WTC11 (cell line): ENCODE results near the gene IZUMO4. TPM values are rescaled to one million over a fixed set of nuclear protein-coding genes. Genes with fewer than 3 reads are reported as not detected.

ENCODE experiments used
- ESRRA ChIP-seq: sonication (generic); formaldehyde crosslinking; IDR thresholded peaks from 2 replicates; pipeline ENCODE4 v1.8.1; 2022; ENCODE audit warnings: mild to moderate bottlenecking, missing genetic modification reagents, borderline replicate concordance
- FOXJ3 ChIP-seq: sonication (generic); formaldehyde crosslinking; IDR thresholded peaks from 2 replicates; pipeline ENCODE4 v1.9.0; 2021; ENCODE audit warnings: missing genetic modification reagents, mild to moderate bottlenecking, borderline replicate concordance
- HMGA2 ChIP-seq: fragments of 250-450 bp; sonication (Bioruptor Pico); IDR thresholded peaks from 2 replicates; pipeline ENCODE4 v1.4.0; 2021; ENCODE audit warnings: mild to moderate bottlenecking, moderate library complexity
- JAZF1 ChIP-seq: fragments of 250-450 bp; sonication (Bioruptor Pico); IDR thresholded peaks from 2 replicates; pipeline ENCODE4 v1.9.0; 2021; ENCODE audit warnings: moderate library complexity, mild to moderate bottlenecking, inconsistent platforms
- JUN ChIP-seq: sonication (generic); formaldehyde crosslinking; IDR thresholded peaks from 2 replicates; pipeline ENCODE4 v1.8.0; 2023; ENCODE audit warnings: mild to moderate bottlenecking, missing genetic modification reagents
- KAT7 ChIP-seq: sonication (generic); formaldehyde crosslinking; IDR thresholded peaks from 2 replicates; pipeline ENCODE4 v1.8.1; 2023; ENCODE audit warnings: missing genetic modification reagents, mild to moderate bottlenecking, borderline replicate concordance
- NFE2L1 ChIP-seq: sonication (generic); formaldehyde crosslinking; IDR thresholded peaks from 2 replicates; pipeline ENCODE4 v1.8.1; 2023; ENCODE audit warnings: missing genetic modification reagents
- NR1H2 ChIP-seq: sonication (generic); formaldehyde crosslinking; IDR thresholded peaks from 2 replicates; pipeline ENCODE4 v1.9.0; 2021; ENCODE audit warnings: mild to moderate bottlenecking, moderate library complexity, missing genetic modification reagents
- NR3C1 ChIP-seq: sonication (generic); formaldehyde crosslinking; conservative IDR thresholded peaks from 2 replicates; pipeline ENCODE4 v1.8.1; 2023; ENCODE audit warnings: low read depth, mild to moderate bottlenecking, missing genetic modification reagents
- PRRX2 ChIP-seq: fragments of 250-450 bp; sonication (Bioruptor Pico); IDR thresholded peaks from 2 replicates; pipeline ENCODE4 v1.8.0; 2021; ENCODE audit warnings: mild to moderate bottlenecking
- RELA ChIP-seq: sonication (generic); formaldehyde crosslinking; IDR thresholded peaks from 2 replicates; pipeline ENCODE4 v1.8.1; 2022; ENCODE audit warnings: missing genetic modification reagents, mild to moderate bottlenecking, borderline replicate concordance
- SMAD4 ChIP-seq: sonication (generic); formaldehyde crosslinking; IDR thresholded peaks from 2 replicates; pipeline ENCODE4 v1.8.0; 2022; ENCODE audit warnings: mild to moderate bottlenecking, missing genetic modification reagents
- USF2 ChIP-seq: sonication (generic); formaldehyde crosslinking; IDR thresholded peaks from 2 replicates; pipeline ENCODE4 v1.8.1; 2023; ENCODE audit warnings: mild to moderate bottlenecking, missing genetic modification reagents, moderate library complexity
- ZBTB21 ChIP-seq: sonication (generic); formaldehyde crosslinking; IDR thresholded peaks from 2 replicates; pipeline ENCODE4 v1.8.1; 2023; ENCODE audit warnings: mild to moderate bottlenecking, missing genetic modification reagents, borderline replicate concordance
- ZNF219 ChIP-seq: sonication (generic); formaldehyde crosslinking; IDR thresholded peaks from 2 replicates; pipeline ENCODE4 v1.8.0; 2023; ENCODE audit warnings: missing genetic modification reagents, mild to moderate bottlenecking, borderline replicate concordance
- ZNF317 ChIP-seq: sonication (generic); formaldehyde crosslinking; IDR thresholded peaks from 2 replicates; pipeline ENCODE4 v1.8.1; 2023; ENCODE audit warnings: low read depth, mild to moderate bottlenecking, moderate library complexity, missing genetic modification reagents, borderline replicate concordance
- ZNF423 ChIP-seq: fragments of 250-450 bp; sonication (Bioruptor Pico); IDR thresholded peaks from 2 replicates; pipeline ENCODE4 v2.1.2; 2022; ENCODE audit warnings: mild to moderate bottlenecking, moderate library complexity
- total RNA-seq: library from RNA; stranded (reverse); gene quantifications from 3 replicates; pipeline ENCODE4 v1.2.3, GENCODE V29; 2021
- TF ChIP-seq, protein P1 (sequence below): sonication (generic); formaldehyde crosslinking; IDR thresholded peaks from 2 replicates; pipeline ENCODE4 v1.8.0; 2023; ENCODE audit warnings: mild to moderate bottlenecking, missing genetic modification reagents
- TF ChIP-seq, protein P2 (sequence below): fragments of 250-450 bp; sonication (Bioruptor Pico); IDR thresholded peaks from 2 replicates; pipeline ENCODE4 v1.9.0; 2021; ENCODE audit warnings: mild to moderate bottlenecking, borderline replicate concordance
- TF ChIP-seq, protein P3 (sequence below): sonication (generic); formaldehyde crosslinking; IDR thresholded peaks from 2 replicates; pipeline ENCODE4 v1.8.1; 2023; ENCODE audit warnings: mild to moderate bottlenecking, missing genetic modification reagents, borderline replicate concordance
- TF ChIP-seq, protein P4 (sequence below): sonication (generic); formaldehyde crosslinking; IDR thresholded peaks from 2 replicates; pipeline ENCODE4 v1.8.0; 2022; ENCODE audit warnings: mild to moderate bottlenecking, missing genetic modification reagents
- TF ChIP-seq, protein P5 (sequence below): sonication (generic); formaldehyde crosslinking; IDR thresholded peaks from 2 replicates; pipeline ENCODE4 v1.8.1; 2022; ENCODE audit warnings: mild to moderate bottlenecking, missing genetic modification reagents, moderate library complexity, borderline replicate concordance
- TF ChIP-seq, protein P6 (sequence below): fragments of 200-600 bp; IDR thresholded peaks from 2 replicates; pipeline ENCODE4 v1.8.0; 2022; ENCODE audit warnings: antibody characterized with exemption

The IZUMO4 gene
- total RNA-seq, 1 experiment from 2014 or later = 1.9 TPM

DNA sequence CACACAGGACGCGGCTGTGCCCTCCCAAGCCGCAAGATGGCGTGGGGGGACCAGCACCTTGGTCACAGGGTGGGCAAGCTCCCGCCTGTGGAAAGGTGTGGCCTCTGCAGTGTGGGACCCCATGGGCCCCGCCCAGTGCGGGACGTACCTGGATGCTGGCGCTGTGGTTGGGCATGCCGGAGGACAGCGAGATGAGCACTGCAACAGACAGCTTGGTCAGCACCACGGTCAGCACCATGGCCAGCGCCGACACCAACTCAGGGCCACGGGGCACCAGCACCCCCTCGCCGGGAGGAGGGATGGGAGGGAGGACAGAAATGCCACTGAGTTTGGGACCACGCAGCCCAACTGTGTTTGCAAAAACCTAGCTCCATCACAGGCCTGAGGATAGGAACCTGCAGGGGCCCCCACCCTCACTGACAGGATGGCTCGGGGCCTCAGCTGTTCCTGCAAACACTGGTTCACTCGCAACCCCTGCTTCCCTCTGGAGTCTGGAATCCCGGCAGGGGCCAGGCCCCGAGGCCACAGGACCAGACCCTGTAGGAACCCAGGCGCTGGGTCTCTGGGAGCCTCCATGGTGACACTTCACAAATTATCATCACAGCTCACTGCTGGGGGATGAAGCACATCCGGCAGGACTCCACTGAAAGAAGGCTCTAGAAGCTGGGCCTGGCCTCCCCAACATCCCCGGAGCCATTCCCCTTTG lies 27.1 kb downstream of the IZUMO4 start (continued):
- TF ChIP-seq ZNF423 (CRISPR knock-in tag) (no peak), NFE2L1 (peak; percentile 88), JUN (CRISPR knock-in tag) (0 out of 2 replicates have a peak, but pooled peaks have one; percentile 32), JAZF1 (CRISPR knock-in tag) (no peak), HMGA2 (CRISPR knock-in tag) (no peak), RELA (CRISPR knock-in tag) (peak; percentile 77; the same call in 1 of the 2 replicates), USF2 (CRISPR knock-in tag) (no peak), FOXJ3 (CRISPR knock-in tag) (no peak), ZNF219 (peak; percentile 88; the same call in 1 of the 2 replicates), PRRX2 (CRISPR knock-in tag) (no peak), NR1H2 (no peak), SMAD4 (CRISPR knock-in tag) (peak; percentile 88; the same call in 1 of the 2 replicates), ESRRA (peak; percentile 61; the same call in 1 of the 2 replicates), ZBTB21 (CRISPR knock-in tag) (peak; percentile 60; the same call in 1 of the 2 replicates), NR3C1 (no peak), KAT7 (0 out of 2 replicates have a peak, but pooled peaks have one; percentile 50), ZNF317 (CRISPR knock-in tag) (no peak)
- TF ChIP-seq, protein P1, sequence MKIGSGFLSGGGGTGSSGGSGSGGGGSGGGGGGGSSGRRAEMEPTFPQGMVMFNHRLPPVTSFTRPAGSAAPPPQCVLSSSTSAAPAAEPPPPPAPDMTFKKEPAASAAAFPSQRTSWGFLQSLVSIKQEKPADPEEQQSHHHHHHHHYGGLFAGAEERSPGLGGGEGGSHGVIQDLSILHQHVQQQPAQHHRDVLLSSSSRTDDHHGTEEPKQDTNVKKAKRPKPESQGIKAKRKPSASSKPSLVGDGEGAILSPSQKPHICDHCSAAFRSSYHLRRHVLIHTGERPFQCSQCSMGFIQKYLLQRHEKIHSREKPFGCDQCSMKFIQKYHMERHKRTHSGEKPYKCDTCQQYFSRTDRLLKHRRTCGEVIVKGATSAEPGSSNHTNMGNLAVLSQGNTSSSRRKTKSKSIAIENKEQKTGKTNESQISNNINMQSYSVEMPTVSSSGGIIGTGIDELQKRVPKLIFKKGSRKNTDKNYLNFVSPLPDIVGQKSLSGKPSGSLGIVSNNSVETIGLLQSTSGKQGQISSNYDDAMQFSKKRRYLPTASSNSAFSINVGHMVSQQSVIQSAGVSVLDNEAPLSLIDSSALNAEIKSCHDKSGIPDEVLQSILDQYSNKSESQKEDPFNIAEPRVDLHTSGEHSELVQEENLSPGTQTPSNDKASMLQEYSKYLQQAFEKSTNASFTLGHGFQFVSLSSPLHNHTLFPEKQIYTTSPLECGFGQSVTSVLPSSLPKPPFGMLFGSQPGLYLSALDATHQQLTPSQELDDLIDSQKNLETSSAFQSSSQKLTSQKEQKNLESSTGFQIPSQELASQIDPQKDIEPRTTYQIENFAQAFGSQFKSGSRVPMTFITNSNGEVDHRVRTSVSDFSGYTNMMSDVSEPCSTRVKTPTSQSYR (CRISPR knock-in tag) = no peak
- TF ChIP-seq, protein P2, sequence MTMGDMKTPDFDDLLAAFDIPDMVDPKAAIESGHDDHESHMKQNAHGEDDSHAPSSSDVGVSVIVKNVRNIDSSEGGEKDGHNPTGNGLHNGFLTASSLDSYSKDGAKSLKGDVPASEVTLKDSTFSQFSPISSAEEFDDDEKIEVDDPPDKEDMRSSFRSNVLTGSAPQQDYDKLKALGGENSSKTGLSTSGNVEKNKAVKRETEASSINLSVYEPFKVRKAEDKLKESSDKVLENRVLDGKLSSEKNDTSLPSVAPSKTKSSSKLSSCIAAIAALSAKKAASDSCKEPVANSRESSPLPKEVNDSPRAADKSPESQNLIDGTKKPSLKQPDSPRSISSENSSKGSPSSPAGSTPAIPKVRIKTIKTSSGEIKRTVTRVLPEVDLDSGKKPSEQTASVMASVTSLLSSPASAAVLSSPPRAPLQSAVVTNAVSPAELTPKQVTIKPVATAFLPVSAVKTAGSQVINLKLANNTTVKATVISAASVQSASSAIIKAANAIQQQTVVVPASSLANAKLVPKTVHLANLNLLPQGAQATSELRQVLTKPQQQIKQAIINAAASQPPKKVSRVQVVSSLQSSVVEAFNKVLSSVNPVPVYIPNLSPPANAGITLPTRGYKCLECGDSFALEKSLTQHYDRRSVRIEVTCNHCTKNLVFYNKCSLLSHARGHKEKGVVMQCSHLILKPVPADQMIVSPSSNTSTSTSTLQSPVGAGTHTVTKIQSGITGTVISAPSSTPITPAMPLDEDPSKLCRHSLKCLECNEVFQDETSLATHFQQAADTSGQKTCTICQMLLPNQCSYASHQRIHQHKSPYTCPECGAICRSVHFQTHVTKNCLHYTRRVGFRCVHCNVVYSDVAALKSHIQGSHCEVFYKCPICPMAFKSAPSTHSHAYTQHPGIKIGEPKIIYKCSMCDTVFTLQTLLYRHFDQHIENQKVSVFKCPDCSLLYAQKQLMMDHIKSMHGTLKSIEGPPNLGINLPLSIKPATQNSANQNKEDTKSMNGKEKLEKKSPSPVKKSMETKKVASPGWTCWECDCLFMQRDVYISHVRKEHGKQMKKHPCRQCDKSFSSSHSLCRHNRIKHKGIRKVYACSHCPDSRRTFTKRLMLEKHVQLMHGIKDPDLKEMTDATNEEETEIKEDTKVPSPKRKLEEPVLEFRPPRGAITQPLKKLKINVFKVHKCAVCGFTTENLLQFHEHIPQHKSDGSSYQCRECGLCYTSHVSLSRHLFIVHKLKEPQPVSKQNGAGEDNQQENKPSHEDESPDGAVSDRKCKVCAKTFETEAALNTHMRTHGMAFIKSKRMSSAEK (CRISPR knock-in tag) = no peak
- TF ChIP-seq, protein P3, sequence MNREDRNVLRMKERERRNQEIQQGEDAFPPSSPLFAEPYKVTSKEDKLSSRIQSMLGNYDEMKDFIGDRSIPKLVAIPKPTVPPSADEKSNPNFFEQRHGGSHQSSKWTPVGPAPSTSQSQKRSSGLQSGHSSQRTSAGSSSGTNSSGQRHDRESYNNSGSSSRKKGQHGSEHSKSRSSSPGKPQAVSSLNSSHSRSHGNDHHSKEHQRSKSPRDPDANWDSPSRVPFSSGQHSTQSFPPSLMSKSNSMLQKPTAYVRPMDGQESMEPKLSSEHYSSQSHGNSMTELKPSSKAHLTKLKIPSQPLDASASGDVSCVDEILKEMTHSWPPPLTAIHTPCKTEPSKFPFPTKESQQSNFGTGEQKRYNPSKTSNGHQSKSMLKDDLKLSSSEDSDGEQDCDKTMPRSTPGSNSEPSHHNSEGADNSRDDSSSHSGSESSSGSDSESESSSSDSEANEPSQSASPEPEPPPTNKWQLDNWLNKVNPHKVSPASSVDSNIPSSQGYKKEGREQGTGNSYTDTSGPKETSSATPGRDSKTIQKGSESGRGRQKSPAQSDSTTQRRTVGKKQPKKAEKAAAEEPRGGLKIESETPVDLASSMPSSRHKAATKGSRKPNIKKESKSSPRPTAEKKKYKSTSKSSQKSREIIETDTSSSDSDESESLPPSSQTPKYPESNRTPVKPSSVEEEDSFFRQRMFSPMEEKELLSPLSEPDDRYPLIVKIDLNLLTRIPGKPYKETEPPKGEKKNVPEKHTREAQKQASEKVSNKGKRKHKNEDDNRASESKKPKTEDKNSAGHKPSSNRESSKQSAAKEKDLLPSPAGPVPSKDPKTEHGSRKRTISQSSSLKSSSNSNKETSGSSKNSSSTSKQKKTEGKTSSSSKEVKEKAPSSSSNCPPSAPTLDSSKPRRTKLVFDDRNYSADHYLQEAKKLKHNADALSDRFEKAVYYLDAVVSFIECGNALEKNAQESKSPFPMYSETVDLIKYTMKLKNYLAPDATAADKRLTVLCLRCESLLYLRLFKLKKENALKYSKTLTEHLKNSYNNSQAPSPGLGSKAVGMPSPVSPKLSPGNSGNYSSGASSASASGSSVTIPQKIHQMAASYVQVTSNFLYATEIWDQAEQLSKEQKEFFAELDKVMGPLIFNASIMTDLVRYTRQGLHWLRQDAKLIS (CRISPR knock-in tag) = no peak
- TF ChIP-seq, protein P4, sequence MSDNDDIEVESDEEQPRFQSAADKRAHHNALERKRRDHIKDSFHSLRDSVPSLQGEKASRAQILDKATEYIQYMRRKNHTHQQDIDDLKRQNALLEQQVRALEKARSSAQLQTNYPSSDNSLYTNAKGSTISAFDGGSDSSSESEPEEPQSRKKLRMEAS (CRISPR knock-in tag) = no peak; the same call in 1 of the 2 replicates
- TF ChIP-seq, protein P5, sequence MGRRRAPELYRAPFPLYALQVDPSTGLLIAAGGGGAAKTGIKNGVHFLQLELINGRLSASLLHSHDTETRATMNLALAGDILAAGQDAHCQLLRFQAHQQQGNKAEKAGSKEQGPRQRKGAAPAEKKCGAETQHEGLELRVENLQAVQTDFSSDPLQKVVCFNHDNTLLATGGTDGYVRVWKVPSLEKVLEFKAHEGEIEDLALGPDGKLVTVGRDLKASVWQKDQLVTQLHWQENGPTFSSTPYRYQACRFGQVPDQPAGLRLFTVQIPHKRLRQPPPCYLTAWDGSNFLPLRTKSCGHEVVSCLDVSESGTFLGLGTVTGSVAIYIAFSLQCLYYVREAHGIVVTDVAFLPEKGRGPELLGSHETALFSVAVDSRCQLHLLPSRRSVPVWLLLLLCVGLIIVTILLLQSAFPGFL (CRISPR knock-in tag) = peak; percentile 48; the same call in 1 of the 2 replicates
- TF ChIP-seq, protein P6, sequence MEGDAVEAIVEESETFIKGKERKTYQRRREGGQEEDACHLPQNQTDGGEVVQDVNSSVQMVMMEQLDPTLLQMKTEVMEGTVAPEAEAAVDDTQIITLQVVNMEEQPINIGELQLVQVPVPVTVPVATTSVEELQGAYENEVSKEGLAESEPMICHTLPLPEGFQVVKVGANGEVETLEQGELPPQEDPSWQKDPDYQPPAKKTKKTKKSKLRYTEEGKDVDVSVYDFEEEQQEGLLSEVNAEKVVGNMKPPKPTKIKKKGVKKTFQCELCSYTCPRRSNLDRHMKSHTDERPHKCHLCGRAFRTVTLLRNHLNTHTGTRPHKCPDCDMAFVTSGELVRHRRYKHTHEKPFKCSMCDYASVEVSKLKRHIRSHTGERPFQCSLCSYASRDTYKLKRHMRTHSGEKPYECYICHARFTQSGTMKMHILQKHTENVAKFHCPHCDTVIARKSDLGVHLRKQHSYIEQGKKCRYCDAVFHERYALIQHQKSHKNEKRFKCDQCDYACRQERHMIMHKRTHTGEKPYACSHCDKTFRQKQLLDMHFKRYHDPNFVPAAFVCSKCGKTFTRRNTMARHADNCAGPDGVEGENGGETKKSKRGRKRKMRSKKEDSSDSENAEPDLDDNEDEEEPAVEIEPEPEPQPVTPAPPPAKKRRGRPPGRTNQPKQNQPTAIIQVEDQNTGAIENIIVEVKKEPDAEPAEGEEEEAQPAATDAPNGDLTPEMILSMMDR = no peak
